Lung (tissue), 12 donors: Measurements from ENCODE around the gene TRERF1. TPM values are rescaled to one million over a fixed set of nuclear protein-coding genes. Genes with fewer than 3 reads are reported as not detected.

Experiments
- ATAC-seq: fragments of 200-7000 bp; cut with Tn5 transposase; one replicate; pipeline ENCODE4 v1.9.1; 2020; ENCODE audit warnings: moderate number of reproducible peaks; ENCODE audit not compliant: insufficient read depth, low FRiP score
- DNase-seq, 3 donors: peaks; one replicate each; pipeline ENCODE4 v3.0.0-alpha.2; 2013 to 2017
- H3K27ac ChIP-seq, 2 donors: one replicate each; pipeline ENCODE4 v1.5.1; 2013; ENCODE audit warnings: mild to moderate bottlenecking in 2 of 2, moderate library complexity in 2 of 2, control low read depth in 1 of 2, inconsistent platforms in 1 of 2, low read depth in 1 of 2, low read length in 1 of 2
- H3K27me3 ChIP-seq, 3 donors: one replicate each; pipeline ENCODE4 v1.5.1; 2013; ENCODE audit warnings: low read length in 2 of 3; ENCODE audit not compliant: control insufficient read depth in 3 of 3, insufficient read depth in 3 of 3
- H3K36me3 ChIP-seq, 4 donors: one replicate each; pipeline ENCODE4 v1.5.1; 2013; ENCODE audit warnings: low read length in 4 of 4, mild to moderate bottlenecking in 1 of 4, moderate library complexity in 1 of 4; ENCODE audit not compliant: control insufficient read depth in 4 of 4, insufficient read depth in 4 of 4
- H3K4me1 ChIP-seq, 5 donors: one replicate each; pipeline ENCODE4 v1.5.1; 2013; ENCODE audit warnings: low read length in 5 of 5, mild to moderate bottlenecking in 2 of 5, moderate library complexity in 1 of 5; ENCODE audit not compliant: control insufficient read depth in 5 of 5, insufficient read depth in 5 of 5
- H3K4me3 ChIP-seq: one replicate; pipeline ENCODE4 v1.5.1; 2013; ENCODE audit warnings: mild to moderate bottlenecking, control low read depth, moderate library complexity
- H3K9ac ChIP-seq, 2 donors: one replicate each; pipeline ENCODE4 v1.5.1; 2013; ENCODE audit warnings: low read length in 2 of 2, control low read depth in 1 of 2; ENCODE audit not compliant: insufficient read depth in 1 of 2
- H3K9me3 ChIP-seq, 4 donors: one replicate each; pipeline ENCODE4 v1.5.1; 2013; ENCODE audit warnings: low read length in 3 of 4, mild to moderate bottlenecking in 1 of 4, moderate library complexity in 1 of 4; ENCODE audit not compliant: control insufficient read depth in 4 of 4, insufficient read depth in 3 of 4
- WGBS, 2 donors: extraction: QIAGEN DNeasy Blood & Tissue Kit; methylation state at CpG; one replicate each; pipeline ENCODE4 v1.1.7; 2013; 5-methylcytosine and 5-hydroxymethylcytosine counted together
- polyA plus RNA-seq, 2 donors: library from polyadenylated mRNA; stranded (reverse); fragments of 200-250 nt; gene quantifications; one replicate each; pipeline ENCODE4 v1.2.1, GENCODE V29; 2013
- total RNA-seq, 2 donors: library from RNA; depleted of rRNA in 1 of 2; stranded (reverse); fragments of >200 nt in 1 of 2; gene quantifications; one replicate each; pipeline ENCODE4 v1.2.1, GENCODE V29; 2014 to 2021
- TF ChIP-seq, protein P1 (sequence below): IDR thresholded peaks from 2 replicates; pipeline ENCODE4 v1.5.1; 2012; ENCODE audit warnings: mild to moderate bottlenecking; ENCODE audit errors: control extremely low read depth, extremely low read depth
- donor health status: control.
- donor health status: control.
- donor health status: Bipolar disorder and iron deficiency.
- donor health status: healthy.
- donor health status: DM: yes; HTN: yes; CAD: no.

TRERF1 gene
- total and polyA plus RNA-seq, 4 donors = 1.2 to 10.4 (median 3.3) TPM

DNA sequence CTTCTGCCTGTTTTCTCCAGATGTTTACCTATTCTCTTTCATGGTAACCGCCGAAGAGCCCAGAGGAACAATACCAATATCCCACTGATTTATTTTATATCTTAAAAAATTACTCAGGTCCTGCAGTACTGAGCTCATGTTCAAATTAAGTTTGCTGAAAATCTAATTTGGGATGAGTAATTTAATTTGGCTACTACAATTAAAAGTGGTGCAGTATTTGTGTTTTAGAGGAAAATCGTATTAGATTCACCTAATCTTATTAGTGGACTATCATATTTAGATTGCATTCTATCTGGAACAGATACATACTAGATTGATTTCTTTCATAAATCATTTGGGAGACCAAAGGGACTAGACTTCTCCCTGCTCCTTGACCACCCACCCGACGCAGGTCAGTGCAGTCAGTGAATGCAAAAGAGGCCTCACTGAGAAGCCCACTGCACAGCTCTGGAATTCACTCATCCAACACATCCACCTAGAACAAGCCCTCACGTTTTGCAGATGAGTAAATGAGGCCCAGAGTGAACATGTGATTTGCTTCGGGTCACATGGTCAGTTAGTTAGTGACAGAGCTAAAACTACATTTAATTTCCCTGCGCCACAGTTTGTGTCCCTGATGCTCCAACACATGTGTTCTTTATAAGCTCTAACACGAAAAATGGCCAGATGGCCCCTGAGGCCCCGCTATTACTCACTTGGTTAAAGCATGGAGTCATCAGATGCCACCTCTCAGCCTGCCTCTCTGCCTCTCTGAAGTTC, 101.8 kb downstream of the TRERF1 start:
- WGBS, 2 donors = 94 to 95% methylated on average over 10 of the region's 10 CpGs
- TF ChIP-seq, protein P1, sequence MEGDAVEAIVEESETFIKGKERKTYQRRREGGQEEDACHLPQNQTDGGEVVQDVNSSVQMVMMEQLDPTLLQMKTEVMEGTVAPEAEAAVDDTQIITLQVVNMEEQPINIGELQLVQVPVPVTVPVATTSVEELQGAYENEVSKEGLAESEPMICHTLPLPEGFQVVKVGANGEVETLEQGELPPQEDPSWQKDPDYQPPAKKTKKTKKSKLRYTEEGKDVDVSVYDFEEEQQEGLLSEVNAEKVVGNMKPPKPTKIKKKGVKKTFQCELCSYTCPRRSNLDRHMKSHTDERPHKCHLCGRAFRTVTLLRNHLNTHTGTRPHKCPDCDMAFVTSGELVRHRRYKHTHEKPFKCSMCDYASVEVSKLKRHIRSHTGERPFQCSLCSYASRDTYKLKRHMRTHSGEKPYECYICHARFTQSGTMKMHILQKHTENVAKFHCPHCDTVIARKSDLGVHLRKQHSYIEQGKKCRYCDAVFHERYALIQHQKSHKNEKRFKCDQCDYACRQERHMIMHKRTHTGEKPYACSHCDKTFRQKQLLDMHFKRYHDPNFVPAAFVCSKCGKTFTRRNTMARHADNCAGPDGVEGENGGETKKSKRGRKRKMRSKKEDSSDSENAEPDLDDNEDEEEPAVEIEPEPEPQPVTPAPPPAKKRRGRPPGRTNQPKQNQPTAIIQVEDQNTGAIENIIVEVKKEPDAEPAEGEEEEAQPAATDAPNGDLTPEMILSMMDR = no peak
- Histone ChIP-seq H3K4me3 (no peak overlapping the region), H3K27ac (no peak overlapping the region), H3K27me3 (no peaks in the 10 kb centered on the region), H3K4me1 (no peaks in the 10 kb centered on the region), H3K36me3 (no peaks in the 10 kb centered on the region), H3K9ac (no peak overlapping the region), H3K9me3 (no peaks in the 10 kb centered on the region)
- no peak for ATAC-seq
- no peak for DNase-seq

DNA sequence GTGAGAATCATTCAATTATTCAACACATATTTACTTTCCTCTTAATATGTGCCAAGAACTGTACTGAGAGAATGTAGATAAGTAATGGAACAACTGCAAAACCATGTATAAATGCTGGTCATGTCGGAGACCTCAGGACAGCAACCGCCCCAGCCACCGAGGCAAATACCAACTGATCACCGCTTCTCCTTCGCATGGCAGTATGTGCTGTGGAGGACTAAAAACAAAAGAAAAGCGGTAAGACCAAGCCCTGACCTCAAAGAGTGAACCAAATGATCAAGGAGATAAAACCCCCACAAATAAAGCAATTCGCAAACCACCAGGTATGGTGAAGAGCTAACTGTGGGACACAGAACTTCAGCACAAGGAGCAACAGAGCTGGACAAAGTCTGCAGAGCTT, 104.3 kb downstream of the TRERF1 start:
- TF ChIP-seq, protein P1 = no peak
- no peak for DNase-seq
- H3K36me3 ChIP-seq = peaks cover 0 to 6% (median 0%) of the 10 kb centered on the region in 4 donors
- ATAC-seq = no peak
- H3K9ac ChIP-seq = no peak overlapping the region
- no peak overlapping the region for H3K4me3 ChIP-seq
- no peaks in the 10 kb centered on the region for H3K4me1 ChIP-seq
- no peaks in the 10 kb centered on the region for H3K9me3 ChIP-seq
- H3K27me3 ChIP-seq = no peaks in the 10 kb centered on the region
- WGBS, 2 donors = 90 to 92% methylated on average over 7 of the region's 7 CpGs
- no peak overlapping the region for H3K27ac ChIP-seq

DNA sequence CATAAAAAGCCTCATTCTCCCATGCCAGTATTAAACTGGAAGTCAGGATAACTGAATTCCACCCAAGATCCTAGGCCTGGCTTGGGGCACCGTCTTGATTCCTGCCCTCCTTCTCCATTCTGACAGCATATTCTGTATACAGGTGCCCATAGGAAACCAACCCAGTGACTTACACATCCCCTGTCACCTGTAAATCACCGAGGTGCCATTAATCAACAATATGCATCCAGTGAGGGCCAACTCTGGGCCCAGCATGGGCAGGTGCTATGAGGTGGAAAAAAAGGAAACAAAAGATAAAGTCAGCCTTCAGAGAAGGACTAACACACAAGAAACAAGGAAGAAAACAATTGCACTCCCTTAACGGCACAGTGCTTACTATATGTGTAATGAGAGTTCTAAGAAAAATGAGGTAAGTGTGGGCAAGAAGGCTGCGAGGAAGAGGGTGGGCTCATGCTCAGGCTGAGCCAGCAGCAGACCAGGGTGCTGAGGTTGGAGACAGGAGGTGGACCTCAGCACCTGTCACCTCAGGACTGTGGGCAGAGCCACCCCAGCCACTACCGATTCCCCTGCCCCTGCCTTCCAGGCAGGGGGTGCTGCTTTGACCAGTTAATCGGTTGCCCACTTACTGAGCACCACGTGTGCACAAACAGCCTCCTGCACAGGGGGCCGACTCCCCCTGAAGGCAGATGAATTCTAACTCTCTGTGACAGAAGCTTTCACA, 105.9 kb downstream of the TRERF1 start:
- Histone ChIP-seq H3K4me3 (no peak overlapping the region), H3K9ac (no peak overlapping the region), H3K36me3 (peaks cover 0 to 6% (median 0%) of the 10 kb centered on the region in 4 donors), H3K4me1 (no peaks in the 10 kb centered on the region), H3K27me3 (no peaks in the 10 kb centered on the region), H3K27ac (no peak overlapping the region), H3K9me3 (no peaks in the 10 kb centered on the region)
- DNase-seq (no peak), ATAC-seq (no peak)
- TF ChIP-seq, protein P1 = no peak
- 81 to 84% methylated on average over 8 of the region's 8 CpGs for WGBS, 2 donors
